ENCODE results near the gene RRP1. TPM values are rescaled to one million over a fixed set of nuclear protein-coding genes. Genes with fewer than 3 reads are reported as not detected.

The RRP1 gene, protein sequence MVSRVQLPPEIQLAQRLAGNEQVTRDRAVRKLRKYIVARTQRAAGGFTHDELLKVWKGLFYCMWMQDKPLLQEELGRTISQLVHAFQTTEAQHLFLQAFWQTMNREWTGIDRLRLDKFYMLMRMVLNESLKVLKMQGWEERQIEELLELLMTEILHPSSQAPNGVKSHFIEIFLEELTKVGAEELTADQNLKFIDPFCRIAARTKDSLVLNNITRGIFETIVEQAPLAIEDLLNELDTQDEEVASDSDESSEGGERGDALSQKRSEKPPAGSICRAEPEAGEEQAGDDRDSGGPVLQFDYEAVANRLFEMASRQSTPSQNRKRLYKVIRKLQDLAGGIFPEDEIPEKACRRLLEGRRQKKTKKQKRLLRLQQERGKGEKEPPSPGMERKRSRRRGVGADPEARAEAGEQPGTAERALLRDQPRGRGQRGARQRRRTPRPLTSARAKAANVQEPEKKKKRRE
- 10 to 100 TPM; 25.1 to 26.8 TPM for total RNA-seq

GRCh38 chr21:43789276-43790009 is at the start of gene RRP1:
TSS of gene RRP1 (plus strand) at chr21:43789577. CDS start at chr21:43789630, 53 bp downstream.

GRCh38 chr21:43775795-43776430 is 13.5 kb upstream of the RRP1 start, which contains the start of gene CSTB:
TSS of gene CSTB (minus strand) at chr21:43776308. CDS start at chr21:43776269, 39 bp downstream.

Other genes with a start within 250 kb of the RRP1 start
- under 1 TPM; 0.30 to 0.58 TPM for gene HSF2BP, start 130.1 kb upstream of the RRP1 start, total RNA-seq
- gene RRP1B, start 130.0 kb upstream of the RRP1 start, total RNA-seq, result 10 to 100 TPM; 45.1 to 47.7 TPM
- 10 to 100 TPM; 81.9 to 83.4 TPM for gene PDXK, start 70.4 kb upstream of the RRP1 start, total RNA-seq
- 10 to 100 TPM; 68.3 to 74.3 TPM for gene CSTB, start 13.3 kb upstream of the RRP1 start, total RNA-seq
- gene AGPAT3, start 75.6 kb downstream of the RRP1 start, total RNA-seq, result 10 to 100 TPM; 64.4 to 73.6 TPM
- 10 to 100 TPM; 71.1 TPM for gene TRAPPC10, start 222.7 kb downstream of the RRP1 start, total RNA-seq